ENCODE measurements around the gene RHBDD1. TPM values are rescaled to one million over a fixed set of nuclear protein-coding genes. Genes with fewer than 3 reads are reported as not detected.

The RHBDD1 gene
- polyA plus RNA-seq, 3 donors, result 8.1 to 19.5 (median 15.5) TPM

DNA sequence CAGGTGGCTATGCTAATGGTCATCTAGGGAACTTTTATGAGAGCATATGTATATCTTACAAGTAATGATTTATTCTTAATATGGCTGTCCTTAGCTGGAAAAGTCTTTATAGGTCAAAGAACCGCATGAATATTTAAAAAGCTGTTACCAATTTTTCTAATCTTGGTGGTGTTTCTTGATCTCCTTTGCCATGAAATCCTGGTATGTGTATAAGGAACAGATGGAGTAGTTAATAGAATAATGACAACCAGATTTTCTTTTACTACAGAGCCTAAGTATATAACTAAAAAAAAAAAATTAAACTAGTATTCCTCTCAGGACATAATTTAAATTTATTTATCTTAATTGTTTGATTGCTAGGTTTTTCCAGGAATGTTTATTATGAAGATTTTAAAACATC is 74.5 kb downstream of the RHBDD1 start:
- no peaks in the 10 kb centered on the region for H3K79me2 ChIP-seq (ENCODE audit: insufficient read depth, low read length)
- no peak overlapping the region for H3K9ac ChIP-seq (ENCODE audit: insufficient read depth, low read length, poor library complexity, severe bottlenecking)
- Mint-ChIP-seq H3K36me3 (peaks cover 29 to 31% of the 10 kb centered on the region in 2 donors), H3K27ac (no peak overlapping the region), H3K4me3 (no peak overlapping the region), H3K27me3 (ENCODE audit: low read depth in 3 of 3) (peaks cover 0 to 2% (median 0%) of the 10 kb centered on the region in 3 donors), H3K9me3 (peaks cover 0 to 1% (median 0%) of the 10 kb centered on the region in 7 donors), H3K4me1 (no peaks in the 10 kb centered on the region)
- H3K4me2 ChIP-seq (replicated peaks; ENCODE audit: extremely low read depth, low read length, poor library complexity, severe bottlenecking), result no peak overlapping the region
- H3K36me3 ChIP-seq (replicated peaks in 1 of 2; ENCODE audit: control insufficient read depth in 1 of 2, insufficient read depth in 2 of 2, low read length in 2 of 2), result peaks cover 0 to 64% of the 10 kb centered on the region in 2 donors
- no peak for DNase-seq
- H2AFZ ChIP-seq (ENCODE audit: insufficient read depth, low read depth, low read length, poor library complexity, severe bottlenecking), result no peak overlapping the region
- TF ChIP-seq, protein P1, sequence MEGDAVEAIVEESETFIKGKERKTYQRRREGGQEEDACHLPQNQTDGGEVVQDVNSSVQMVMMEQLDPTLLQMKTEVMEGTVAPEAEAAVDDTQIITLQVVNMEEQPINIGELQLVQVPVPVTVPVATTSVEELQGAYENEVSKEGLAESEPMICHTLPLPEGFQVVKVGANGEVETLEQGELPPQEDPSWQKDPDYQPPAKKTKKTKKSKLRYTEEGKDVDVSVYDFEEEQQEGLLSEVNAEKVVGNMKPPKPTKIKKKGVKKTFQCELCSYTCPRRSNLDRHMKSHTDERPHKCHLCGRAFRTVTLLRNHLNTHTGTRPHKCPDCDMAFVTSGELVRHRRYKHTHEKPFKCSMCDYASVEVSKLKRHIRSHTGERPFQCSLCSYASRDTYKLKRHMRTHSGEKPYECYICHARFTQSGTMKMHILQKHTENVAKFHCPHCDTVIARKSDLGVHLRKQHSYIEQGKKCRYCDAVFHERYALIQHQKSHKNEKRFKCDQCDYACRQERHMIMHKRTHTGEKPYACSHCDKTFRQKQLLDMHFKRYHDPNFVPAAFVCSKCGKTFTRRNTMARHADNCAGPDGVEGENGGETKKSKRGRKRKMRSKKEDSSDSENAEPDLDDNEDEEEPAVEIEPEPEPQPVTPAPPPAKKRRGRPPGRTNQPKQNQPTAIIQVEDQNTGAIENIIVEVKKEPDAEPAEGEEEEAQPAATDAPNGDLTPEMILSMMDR (IDR thresholded peaks at IDR 0.05), result no peak
- H3K4me3 ChIP-seq (replicated peaks in 1 of 3; ENCODE audit: low read depth in 2 of 3, low read length in 3 of 3), result no peak overlapping the region
- H3K9me3 ChIP-seq (replicated peaks in 1 of 2; ENCODE audit: control insufficient read depth in 1 of 2, insufficient read depth in 1 of 2, low read length in 2 of 2), result no peaks in the 10 kb centered on the region
- no peak overlapping the region for H3K27ac ChIP-seq (ENCODE audit: low read depth in 1 of 2, low read length in 2 of 2)
- no peaks in the 10 kb centered on the region for H3K4me1 ChIP-seq (ENCODE audit: control insufficient read depth in 1 of 2, insufficient read depth in 2 of 2, low read length in 2 of 2)
- intact Hi-C loops (cut with micrococcal nuclease), result no loop called here
- no peaks in the 10 kb centered on the region for H4K20me1 ChIP-seq (ENCODE audit: insufficient read depth, low read length)
- WGBS (ENCODE audit: insufficient coverage), result no CpG with 5 or more reads among the region's 1 CpG
- H3K27me3 ChIP-seq (ENCODE audit: control insufficient read depth in 2 of 2, insufficient read depth in 2 of 2, low read length in 2 of 2), result no peaks in the 10 kb centered on the region

DNA sequence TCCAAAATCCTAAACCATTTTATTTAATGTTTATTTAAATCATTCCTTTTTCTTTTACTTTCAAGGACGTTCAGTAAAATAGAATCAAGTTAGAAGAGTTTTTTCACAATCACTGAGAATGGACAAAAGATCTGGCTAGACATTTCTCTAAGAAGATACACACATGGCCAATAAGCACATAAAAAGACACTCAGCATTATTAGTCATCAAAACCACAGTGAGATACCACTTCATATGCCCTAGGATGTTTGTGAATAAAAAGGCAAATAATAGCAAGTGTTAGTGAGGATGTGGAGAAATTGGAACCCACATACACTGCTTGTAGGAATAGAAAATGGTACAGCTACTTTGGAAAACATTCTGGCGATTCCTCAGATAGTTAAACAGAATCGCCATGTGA is 76.1 kb downstream of the RHBDD1 start:
- Histone ChIP-seq H3K36me3 (replicated peaks in 1 of 2; ENCODE audit: control insufficient read depth in 1 of 2, insufficient read depth in 2 of 2, low read length in 2 of 2) (peaks cover 0 to 57% of the 10 kb centered on the region in 2 donors), H3K4me3 (replicated peaks in 1 of 3; ENCODE audit: low read depth in 2 of 3, low read length in 3 of 3) (no peak overlapping the region), H3K27ac (ENCODE audit: low read depth in 1 of 2, low read length in 2 of 2) (no peak overlapping the region), H3K9me3 (replicated peaks in 1 of 2; ENCODE audit: control insufficient read depth in 1 of 2, insufficient read depth in 1 of 2, low read length in 2 of 2) (no peaks in the 10 kb centered on the region), H3K4me2 (replicated peaks; ENCODE audit: extremely low read depth, low read length, poor library complexity, severe bottlenecking) (no peak overlapping the region), H4K20me1 (ENCODE audit: insufficient read depth, low read length) (no peaks in the 10 kb centered on the region), H3K4me1 (ENCODE audit: control insufficient read depth in 1 of 2, insufficient read depth in 2 of 2, low read length in 2 of 2) (no peaks in the 10 kb centered on the region), H3K9ac (ENCODE audit: insufficient read depth, low read length, poor library complexity, severe bottlenecking) (no peak overlapping the region), H2AFZ (ENCODE audit: insufficient read depth, low read depth, low read length, poor library complexity, severe bottlenecking) (no peak overlapping the region), H3K79me2 (ENCODE audit: insufficient read depth, low read length) (no peaks in the 10 kb centered on the region), H3K27me3 (ENCODE audit: control insufficient read depth in 2 of 2, insufficient read depth in 2 of 2, low read length in 2 of 2) (no peaks in the 10 kb centered on the region)
- WGBS (ENCODE audit: insufficient coverage), result no CpG with 5 or more reads among the region's 3 CpGs
- H3K27me3 Mint-ChIP-seq (ENCODE audit: low read depth in 3 of 3), result no peaks in the 10 kb centered on the region
- no peaks in the 10 kb centered on the region for H3K4me1 Mint-ChIP-seq
- no peak overlapping the region for H3K27ac Mint-ChIP-seq
- TF ChIP-seq, protein P1 (IDR thresholded peaks at IDR 0.05), result no peak
- intact Hi-C loops (cut with micrococcal nuclease), result no loop called here
- H3K36me3 Mint-ChIP-seq, result peaks cover 25 to 42% of the 10 kb centered on the region in 2 donors
- H3K9me3 Mint-ChIP-seq, result peaks cover 0 to 1% (median 0%) of the 10 kb centered on the region in 7 donors
- DNase-seq, result no peak
- no peak overlapping the region for H3K4me3 Mint-ChIP-seq

All from CD14-positive monocyte (primary cell).